Skeletal muscle satellite cell (primary cell): ENCODE measurements around the gene AKAP13.

Experiments used
- H3K27me3 ChIP-seq: 2 replicates; pipeline ENCODE4 v1.7.0; 2013; ENCODE audit warnings: low read length; ENCODE audit not compliant: control insufficient read depth, insufficient read depth
- H3K36me3 ChIP-seq: 2 replicates; pipeline ENCODE4 v1.7.0; 2013; ENCODE audit warnings: mild to moderate bottlenecking, control low read depth, low read length; ENCODE audit not compliant: insufficient read depth
- H3K4me1 ChIP-seq: 2 replicates; pipeline ENCODE4 v1.7.0; 2013; ENCODE audit warnings: low read length; ENCODE audit not compliant: control insufficient read depth, insufficient read depth
- H3K4me2 ChIP-seq: 2 replicates; pipeline ENCODE4 v1.7.0; 2013; ENCODE audit warnings: mild to moderate bottlenecking, low read length
- H3K4me3 ChIP-seq: 2 replicates; pipeline ENCODE4 v1.7.0; 2013; ENCODE audit warnings: low read length
- H3K9ac ChIP-seq: 2 replicates; pipeline ENCODE4 v1.7.0; 2013; ENCODE audit warnings: mild to moderate bottlenecking, low read depth, low read length, moderate library complexity
- H3K9me3 ChIP-seq: replicated peaks from 2 replicates; pipeline ENCODE4 v1.7.0; 2013; ENCODE audit warnings: mild to moderate bottlenecking, control low read depth, low read length

AKAP13 gene

DNA sequence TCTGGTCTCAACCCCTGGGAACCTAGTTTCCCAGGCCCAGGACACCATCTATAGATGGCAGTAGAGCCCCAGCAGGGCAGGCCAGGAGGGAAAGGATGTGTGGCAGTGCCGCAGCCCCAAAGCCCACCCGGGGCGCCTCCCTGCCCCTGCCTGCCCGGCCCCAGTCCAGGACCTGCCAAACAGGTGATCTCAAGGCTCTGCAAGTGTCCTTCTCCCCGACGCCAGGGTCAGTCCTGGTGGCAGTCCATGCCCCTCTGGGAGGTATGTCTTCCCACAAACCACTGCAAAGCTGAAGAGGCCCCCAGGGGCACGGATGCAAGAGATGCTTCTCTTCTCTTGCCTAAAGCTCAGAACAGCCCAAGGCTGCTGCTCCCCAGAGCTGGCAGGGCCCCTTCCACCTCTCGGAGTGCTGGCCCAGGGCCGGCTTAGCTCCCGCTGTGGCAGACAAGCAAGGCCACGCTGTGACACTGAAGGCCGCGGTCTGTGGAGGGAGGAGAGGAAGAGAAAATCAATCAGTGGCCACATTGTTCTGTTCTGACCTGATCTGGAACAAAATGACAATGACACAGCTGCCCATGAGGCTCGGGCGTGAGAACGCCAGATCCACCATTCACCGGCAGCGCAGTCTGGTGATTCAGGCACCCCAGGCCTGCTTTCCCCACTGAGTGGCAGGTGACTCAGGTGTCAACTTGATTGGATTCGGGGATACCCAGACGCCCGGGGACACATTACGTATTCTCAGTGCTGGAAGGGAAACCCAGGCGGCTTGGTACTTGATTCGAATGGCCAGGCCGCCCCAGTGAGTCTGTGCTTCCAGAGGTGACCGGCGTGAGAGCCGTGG lies 380.3 kb downstream of the AKAP13 start:
- H3K9ac ChIP-seq: no peak overlapping the region
- H3K9me3 ChIP-seq: no peaks in the 10 kb centered on the region
- H3K36me3 ChIP-seq: peaks cover 5% of the 10 kb centered on the region
- H3K4me1 ChIP-seq: peaks cover 21% of the 10 kb centered on the region
- H3K4me3 ChIP-seq: no peak overlapping the region
- no peaks in the 10 kb centered on the region for H3K27me3 ChIP-seq
- no peak overlapping the region for H3K4me2 ChIP-seq

DNA sequence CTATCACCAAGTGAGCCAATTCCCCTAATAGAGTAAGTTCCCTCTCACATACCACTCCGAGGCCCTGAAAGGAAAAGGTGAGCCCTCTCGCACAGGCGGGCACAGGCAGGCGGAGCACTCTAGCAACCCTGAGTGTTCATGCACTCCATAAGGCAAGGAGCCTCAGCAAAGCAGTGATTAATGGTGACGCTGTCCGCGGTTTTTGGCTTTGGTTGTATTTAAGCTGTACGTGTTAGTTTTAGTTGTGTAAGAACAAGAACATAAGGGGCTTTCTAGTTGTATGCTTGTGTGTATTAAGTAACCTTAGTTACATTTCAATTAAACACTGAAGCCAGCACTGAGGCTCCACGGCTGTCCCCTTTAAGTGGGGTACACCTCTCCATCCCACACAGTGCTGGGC lies 381.2 kb downstream of the AKAP13 start:
- Histone ChIP-seq H3K4me3 (no peak overlapping the region), H3K27me3 (no peaks in the 10 kb centered on the region), H3K4me2 (no peak overlapping the region), H3K9me3 (no peaks in the 10 kb centered on the region), H3K9ac (no peak overlapping the region), H3K36me3 (peaks cover 5% of the 10 kb centered on the region), H3K4me1 (peaks cover 26% of the 10 kb centered on the region)

DNA sequence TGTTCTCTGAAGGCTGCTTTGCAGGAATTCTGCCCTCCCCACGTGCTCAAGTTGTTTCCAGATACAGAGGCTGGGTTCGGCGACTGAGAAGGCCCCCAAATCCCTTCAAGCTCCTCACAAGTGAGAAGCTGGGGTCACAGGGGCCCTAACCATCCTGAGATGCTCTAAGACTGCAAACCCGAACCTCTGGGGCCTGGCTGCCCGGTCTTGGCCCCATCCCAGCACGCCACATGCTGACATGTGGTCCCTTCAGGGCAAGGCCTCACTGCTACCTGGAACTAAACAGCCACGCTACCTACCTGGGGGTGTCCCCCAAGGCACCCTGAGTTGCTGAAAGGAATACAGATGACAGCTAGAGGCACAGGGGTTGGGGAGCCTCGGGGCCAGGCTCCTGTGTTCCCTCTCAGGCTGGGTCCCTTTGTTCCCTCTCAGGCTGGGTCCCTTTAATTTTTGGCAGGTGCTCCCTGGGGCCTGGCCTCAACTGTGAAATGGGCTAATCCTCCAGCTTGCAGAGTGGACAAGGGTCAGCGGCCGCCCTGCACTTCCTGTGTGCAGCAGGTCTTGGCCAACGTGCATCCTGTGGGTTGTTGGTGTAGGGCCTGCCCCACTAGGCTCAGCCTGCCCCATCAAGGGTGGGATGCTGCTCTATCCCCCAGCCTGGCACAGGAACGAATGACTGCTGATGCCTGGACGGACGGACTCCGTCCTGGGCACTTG lies 381.8 kb downstream of the AKAP13 start:
- Histone ChIP-seq H3K9me3 (no peaks in the 10 kb centered on the region), H3K36me3 (peaks cover 5% of the 10 kb centered on the region), H3K4me1 (peaks cover 26% of the 10 kb centered on the region), H3K4me3 (no peak overlapping the region), H3K4me2 (no peak overlapping the region), H3K9ac (no peak overlapping the region), H3K27me3 (no peaks in the 10 kb centered on the region)

DNA sequence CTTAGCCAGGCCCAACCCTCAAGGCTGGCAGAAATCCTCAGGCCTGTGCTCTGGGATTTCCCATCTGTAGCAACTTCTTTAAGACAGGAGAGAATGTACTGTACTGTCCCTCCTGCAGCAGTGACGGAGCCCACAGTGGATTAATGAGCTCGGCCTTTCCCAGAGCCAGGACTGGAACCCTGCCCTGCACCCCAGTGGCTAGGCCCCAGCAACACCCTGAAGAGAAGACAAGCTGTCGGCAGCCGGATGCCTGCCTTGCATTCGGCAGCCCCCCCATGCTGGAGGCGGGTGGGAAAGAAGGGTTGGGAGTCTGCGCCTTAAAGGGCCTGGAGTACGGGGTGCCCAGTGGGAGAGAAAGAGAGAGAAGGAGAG lies 382.3 kb downstream of the AKAP13 start:
- no peak overlapping the region for H3K4me2 ChIP-seq
- H3K27me3 ChIP-seq: no peaks in the 10 kb centered on the region
- no peak overlapping the region for H3K4me3 ChIP-seq
- H3K36me3 ChIP-seq: peaks cover 5% of the 10 kb centered on the region
- no peak overlapping the region for H3K9ac ChIP-seq
- H3K4me1 ChIP-seq: peaks cover 26% of the 10 kb centered on the region
- H3K9me3 ChIP-seq: no peaks in the 10 kb centered on the region

DNA sequence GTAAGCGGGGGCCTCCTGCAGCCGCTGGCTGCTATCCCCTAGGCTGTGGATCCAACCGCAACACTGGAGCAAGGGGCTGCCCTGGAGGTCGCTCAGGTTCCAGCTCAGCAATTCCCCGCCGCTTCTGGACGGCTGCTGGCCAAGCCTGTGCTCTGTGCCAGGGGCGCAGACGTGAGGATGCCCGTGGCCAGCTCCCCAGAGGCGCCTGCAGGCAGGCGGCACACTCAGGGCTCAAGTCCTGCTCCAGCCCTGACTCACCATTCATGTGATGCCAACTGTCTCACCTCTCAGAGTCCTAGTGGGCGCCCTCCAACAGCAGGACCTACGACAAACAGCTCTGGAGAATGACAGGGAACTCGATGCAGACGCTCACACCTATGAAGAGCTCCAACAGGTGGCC lies 382.8 kb downstream of the AKAP13 start:
- H3K27me3 ChIP-seq: no peaks in the 10 kb centered on the region
- H3K9ac ChIP-seq: no peak overlapping the region
- no peak overlapping the region for H3K4me2 ChIP-seq
- H3K4me1 ChIP-seq: peaks cover 26% of the 10 kb centered on the region
- H3K36me3 ChIP-seq: peaks cover 5% of the 10 kb centered on the region
- no peaks in the 10 kb centered on the region for H3K9me3 ChIP-seq
- no peak overlapping the region for H3K4me3 ChIP-seq

DNA sequence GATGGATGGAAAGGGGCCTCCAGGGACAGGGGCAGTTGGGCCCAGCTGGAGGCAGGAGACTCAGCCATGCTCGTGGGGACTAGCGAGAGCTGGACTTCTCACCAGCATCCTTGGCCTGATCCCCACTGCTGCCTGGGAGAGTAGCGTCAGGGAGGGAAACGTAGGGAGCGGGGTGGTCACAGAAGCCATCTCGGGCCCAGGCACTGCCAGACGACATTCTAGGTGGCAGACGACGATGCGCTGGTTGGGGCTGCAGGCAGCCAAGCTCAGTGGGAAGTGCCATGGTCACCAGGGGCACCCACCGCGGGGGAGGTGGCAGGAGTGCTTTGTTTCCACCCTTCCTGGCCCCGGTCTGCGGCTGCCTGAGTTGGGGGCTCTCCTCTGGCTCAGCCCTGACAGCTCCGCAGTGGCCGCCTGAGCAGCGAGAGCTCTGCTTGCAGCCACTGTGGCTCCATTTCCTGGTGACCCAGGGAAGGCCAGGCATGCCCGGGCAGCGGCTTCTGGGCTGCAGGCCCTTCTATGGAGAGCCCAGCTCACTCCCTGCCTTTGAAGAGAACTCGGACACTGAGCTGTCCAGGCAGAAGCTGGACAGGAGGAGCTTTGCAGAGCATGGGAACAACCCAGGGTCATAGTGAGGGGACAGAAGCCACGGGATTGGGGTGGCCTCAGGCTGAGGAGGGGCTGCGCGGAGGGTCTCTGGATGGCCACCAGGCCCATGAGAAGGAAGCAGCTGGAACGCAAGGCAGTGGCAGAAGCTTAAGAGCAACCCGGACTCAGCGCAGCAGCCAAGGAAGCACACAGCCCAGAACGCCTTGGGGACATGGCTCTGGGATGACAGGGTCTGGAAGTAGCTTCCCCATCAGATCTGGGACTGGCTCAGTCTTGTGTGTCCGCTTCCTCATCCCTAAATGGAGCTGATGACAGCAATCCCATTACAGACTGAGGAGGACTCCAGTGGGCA lies 383.6 kb downstream of the AKAP13 start:
- Histone ChIP-seq H3K36me3 (no peaks in the 10 kb centered on the region), H3K4me1 (peaks cover 26% of the 10 kb centered on the region), H3K4me3 (no peak overlapping the region), H3K27me3 (no peaks in the 10 kb centered on the region), H3K9ac (no peak overlapping the region), H3K4me2 (no peak overlapping the region), H3K9me3 (no peaks in the 10 kb centered on the region)

DNA sequence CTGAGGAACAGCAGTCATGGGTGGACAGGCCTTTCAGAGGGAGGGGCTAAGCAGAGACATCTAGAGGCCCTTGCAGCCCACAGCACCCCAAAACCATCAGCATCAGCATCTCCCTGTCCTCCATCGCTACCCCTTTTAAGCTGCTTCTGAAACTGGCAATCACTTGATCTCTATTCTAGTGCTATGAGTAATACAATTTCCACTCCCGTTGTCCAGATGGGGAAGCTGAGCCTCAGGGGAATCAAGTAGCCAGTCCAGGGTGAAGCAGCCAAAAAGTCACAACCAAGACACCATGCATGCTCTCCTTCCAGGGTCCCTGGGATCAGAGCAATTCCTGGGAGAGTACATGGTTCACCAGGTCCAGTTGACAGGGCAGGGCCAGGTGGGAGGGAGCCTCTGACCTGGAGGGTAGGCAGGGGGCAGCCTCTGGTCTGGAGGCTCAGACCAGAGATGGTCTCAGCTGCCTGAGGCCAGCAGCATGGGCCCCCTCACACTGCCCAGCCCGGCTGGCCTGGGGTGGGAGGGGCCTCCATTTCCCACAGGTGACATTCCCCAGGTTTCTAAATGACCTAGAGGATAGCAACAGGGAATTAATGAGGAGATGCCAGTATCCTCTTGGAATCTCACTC lies 384.4 kb downstream of the AKAP13 start:
- H3K9me3 ChIP-seq: no peaks in the 10 kb centered on the region
- H3K4me3 ChIP-seq: no peak overlapping the region
- no peak overlapping the region for H3K9ac ChIP-seq
- no peak overlapping the region for H3K4me2 ChIP-seq
- peaks cover 26% of the 10 kb centered on the region for H3K4me1 ChIP-seq
- no peaks in the 10 kb centered on the region for H3K27me3 ChIP-seq
- no peaks in the 10 kb centered on the region for H3K36me3 ChIP-seq

DNA sequence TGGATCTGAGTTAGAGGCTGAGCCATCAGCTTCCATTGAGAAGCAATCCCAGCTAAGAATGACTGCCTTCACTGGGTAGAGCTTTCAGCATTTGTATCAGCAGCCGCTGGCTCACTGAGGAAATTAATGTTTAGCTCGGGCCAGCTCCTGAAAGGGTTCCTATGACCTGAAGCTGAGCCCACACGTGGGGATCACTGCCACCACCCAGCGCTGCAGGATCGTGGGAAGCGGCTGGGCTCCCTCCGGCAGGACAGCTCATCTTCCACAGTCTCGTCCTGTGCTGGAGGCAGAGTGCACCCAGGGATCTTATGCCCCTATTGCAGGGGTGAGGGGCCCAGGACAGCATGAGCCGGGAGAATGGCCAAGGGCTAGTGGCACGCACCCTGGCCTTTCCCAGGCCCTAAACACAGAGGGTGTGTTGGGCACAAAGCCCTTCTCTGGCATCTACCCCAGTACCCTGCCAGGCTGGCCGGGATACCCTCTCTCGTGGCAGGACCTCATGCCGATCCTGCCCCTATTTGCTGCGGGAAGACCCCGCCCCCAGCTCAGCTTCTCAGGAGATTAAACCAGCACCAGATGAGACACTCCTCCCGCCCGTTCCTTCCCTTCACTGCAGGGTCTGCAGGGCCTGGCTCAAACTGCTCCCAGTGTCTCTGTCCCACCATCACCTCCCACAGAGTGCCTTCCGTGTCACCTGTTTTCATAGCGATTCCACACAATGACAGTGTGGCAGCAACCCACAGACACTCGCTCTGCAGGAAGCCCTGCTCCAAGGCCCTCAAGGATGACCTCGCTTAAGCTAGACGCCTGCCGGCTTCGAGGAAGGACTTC lies 385.8 kb downstream of the AKAP13 start:
- H3K27me3 ChIP-seq: no peaks in the 10 kb centered on the region
- no peak overlapping the region for H3K4me3 ChIP-seq
- no peaks in the 10 kb centered on the region for H3K36me3 ChIP-seq
- H3K9ac ChIP-seq: no peak overlapping the region
- no peaks in the 10 kb centered on the region for H3K9me3 ChIP-seq
- H3K4me1 ChIP-seq: peaks cover 37% of the 10 kb centered on the region
- H3K4me2 ChIP-seq: no peak overlapping the region

DNA sequence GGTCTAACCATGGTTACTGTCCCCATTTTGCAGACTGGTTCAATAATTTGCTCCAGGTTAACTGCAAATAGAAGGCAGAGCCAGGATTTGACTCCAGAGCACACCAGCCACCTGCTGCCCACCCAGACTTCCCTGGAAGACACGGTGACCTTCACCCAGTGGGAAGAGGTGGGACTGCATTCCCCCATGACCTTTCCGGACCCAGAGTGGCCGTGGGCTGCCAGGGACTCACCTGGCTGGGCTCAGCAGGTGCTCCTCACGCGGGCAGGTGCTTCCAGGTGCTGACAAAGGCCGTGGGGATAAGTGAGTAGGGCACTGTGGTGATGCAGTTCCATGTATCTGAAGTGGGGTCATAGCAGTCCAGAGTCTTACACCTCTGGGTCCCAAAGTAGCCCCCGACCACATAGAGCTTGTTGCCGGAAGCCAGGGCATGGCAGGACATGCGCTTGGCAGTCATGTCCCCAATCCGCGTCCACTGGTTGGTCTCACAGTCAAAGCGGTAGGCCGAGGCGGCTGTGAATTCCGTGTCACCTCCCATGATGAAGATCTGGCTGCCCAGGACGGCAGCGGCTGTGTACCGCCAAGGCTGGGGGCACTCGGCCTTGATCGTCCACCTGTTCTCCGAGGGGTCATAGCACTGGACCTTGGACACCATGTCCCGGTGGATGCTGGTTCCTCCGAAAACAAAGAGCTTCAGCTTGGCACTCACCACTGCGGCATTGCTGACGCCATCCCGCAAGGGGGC lies 387.6 kb downstream of the AKAP13 start:
- Histone ChIP-seq H3K4me3 (no peak overlapping the region), H3K36me3 (no peaks in the 10 kb centered on the region), H3K27me3 (no peaks in the 10 kb centered on the region), H3K9ac (no peak overlapping the region), H3K4me1 (peaks cover 48% of the 10 kb centered on the region), H3K4me2 (no peak overlapping the region), H3K9me3 (no peaks in the 10 kb centered on the region)

DNA sequence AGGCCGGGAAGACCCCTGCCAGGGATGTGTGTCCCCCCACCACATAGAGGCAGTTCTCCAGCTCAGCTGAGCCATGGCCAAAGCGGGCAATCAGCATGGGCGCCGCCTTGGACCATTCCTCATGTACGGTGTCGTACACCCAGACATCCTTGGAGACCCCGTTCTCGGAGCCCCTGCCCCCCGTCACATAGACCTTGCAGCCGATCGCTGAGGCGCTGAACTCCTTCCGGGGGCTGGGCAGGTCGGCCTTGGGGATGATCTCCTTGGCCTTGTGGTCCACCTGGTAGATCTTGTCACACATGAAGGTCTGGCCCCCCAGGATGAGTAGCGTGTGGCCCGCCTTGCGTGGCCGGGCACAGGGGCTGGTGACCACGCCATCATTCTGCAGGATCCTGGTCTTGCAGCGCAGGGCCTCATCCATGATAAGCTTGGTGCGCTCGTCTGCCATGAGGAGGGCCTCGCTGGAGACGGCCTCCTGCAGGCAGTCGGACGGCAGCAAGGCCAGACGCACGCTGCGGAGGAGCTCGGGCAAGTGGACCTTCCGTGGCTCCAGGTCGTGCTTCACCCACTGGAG lies 388.3 kb downstream of the AKAP13 start:
- H3K4me2 ChIP-seq: no peak overlapping the region
- H3K36me3 ChIP-seq: no peaks in the 10 kb centered on the region
- no peak overlapping the region for H3K9ac ChIP-seq
- H3K4me1 ChIP-seq: peaks cover 42% of the 10 kb centered on the region
- no peak overlapping the region for H3K4me3 ChIP-seq
- H3K27me3 ChIP-seq: no peaks in the 10 kb centered on the region
- no peaks in the 10 kb centered on the region for H3K9me3 ChIP-seq
